ENCODE measurements around the gene ADCYAP1. TPM values are rescaled to one million over a fixed set of nuclear protein-coding genes. Genes with fewer than 3 reads are reported as not detected.

ADCYAP1 gene
- total and polyA plus RNA-seq, 8 donors: 0.98 to 36.3 (median 3.4) TPM

DNA sequence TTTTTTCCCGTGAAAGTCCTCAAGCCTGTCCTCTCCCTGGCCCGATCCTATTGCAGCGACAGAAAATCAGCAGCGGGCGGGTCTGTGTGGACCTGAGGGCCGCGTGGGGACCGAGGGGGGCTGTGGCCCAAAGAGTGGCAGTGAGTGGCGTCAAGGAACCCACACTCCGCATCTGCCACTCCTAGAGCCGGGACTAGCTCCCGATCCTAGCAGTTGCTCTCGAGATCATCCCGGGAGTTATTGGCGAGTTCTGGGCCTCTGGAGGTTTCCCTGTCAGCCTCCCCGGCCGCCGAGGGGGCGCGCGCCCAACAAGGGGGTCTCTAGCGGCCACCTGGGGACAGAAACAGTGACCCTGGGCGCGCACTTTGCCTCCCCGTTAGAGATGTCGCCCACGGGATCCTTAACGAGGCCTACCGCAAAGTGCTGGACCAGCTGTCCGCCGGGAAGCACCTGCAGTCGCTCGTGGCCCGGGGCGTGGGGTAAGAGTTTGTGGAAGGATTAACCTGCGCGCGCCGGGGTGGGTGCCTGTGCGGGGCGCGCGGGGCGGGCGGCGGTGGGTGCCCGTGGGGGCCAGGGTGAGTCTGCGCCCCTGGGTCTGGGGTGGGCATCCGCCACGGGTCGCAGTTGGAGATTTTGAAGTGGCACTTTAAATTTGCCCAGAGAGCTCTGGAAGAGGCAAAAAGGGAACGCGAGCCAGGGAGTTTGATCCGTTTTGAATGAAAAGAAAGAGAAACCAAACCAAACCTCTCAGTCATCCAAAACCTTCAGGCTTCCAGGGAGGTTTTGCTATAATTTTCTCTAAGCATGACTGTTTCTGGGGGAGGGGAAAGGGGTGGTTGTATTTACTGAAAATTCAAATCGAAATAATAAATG is 3.5 kb downstream of the ADCYAP1 start:
- DNase-seq (peak in 3 of 6 donors; percentile 15 to 74 (median 61)), ATAC-seq (peak; percentile 5 to 26 (median 23)), FAIRE-seq (no peak)
- peak overlapping the region in 3 of 4 donors; percentile 19 to 51 (median 34) for H3K4me3 ChIP-seq
- intact Hi-C loops (cut with DNase I): no loop called here
- no peak for TF ChIP-seq CTCF (IDR thresholded peaks at IDR 0.05)
- H3K27me3 ChIP-seq: peaks cover 3 to 74% (median 19%) of the 10 kb centered on the region in 4 donors
- 4% methylated on average over 53 to 55 of the region's 55 CpGs for WGBS, 2 donors
- no peaks in the 10 kb centered on the region for H3K36me3 ChIP-seq
- H3K27ac ChIP-seq: no peak overlapping the region
- H3K9me3 ChIP-seq: no peaks in the 10 kb centered on the region
- H3K4me1 ChIP-seq: peaks cover 0 to 18% (median 8%) of the 10 kb centered on the region in 3 donors

DNA sequence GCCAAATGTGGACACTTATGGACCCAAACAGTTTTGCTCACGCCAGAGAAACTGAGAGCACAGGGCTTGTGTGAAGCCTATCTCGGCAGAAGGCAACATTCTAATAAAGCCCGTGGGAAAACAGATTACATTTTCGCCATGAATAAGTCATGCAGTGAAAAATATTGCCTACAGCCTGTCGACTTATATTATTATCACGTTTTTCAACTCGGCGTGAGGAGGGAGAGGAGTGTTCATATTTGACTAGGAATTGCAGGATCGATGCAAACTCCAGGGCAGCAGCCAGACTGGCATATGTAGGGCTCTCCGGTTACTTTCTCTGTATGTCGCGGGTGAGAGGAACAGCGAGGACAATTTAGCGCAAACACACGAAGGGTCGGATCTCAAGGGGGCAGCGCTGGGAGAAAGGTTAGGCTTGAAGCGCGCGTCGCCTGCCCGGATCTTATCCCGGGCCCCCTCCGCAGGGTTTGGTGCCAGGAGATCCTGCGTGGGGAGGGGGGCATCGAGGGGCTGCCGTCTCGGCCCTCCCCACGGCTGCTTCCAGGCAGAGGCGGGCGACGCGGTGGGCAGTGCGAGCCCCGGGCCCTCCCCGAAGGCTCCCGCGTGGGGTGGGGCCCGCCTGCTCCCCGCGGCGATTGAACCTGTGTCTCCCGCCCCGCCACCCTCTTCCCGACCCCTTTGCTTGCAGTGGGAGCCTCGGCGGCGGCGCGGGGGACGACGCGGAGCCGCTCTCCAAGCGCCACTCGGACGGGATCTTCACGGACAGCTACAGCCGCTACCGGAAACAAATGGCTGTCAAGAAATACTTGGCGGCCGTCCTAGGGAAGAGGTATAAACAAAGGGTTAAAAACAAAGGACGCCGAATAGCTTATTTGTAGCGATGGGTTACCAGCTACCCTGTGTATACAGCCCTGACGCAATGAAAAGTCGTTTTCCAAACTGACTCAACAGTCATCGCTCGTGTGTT is 4.4 kb downstream of the ADCYAP1 start:
- peaks cover 0 to 18% (median 8%) of the 10 kb centered on the region in 3 donors for H3K4me1 ChIP-seq
- ATAC-seq (no peak), FAIRE-seq (no peak), DNase-seq (peak in 1 of 6 donors; percentile 39)
- H3K36me3 ChIP-seq: no peaks in the 10 kb centered on the region
- TF ChIP-seq CTCF (IDR thresholded peaks at IDR 0.05): no peak
- WGBS, 2 donors: 6% methylated on average over 62 to 69 of the region's 69 CpGs
- peaks cover 0 to 68% (median 15%) of the 10 kb centered on the region in 4 donors for H3K27me3 ChIP-seq
- intact Hi-C loops (cut with DNase I): no loop called here
- no peaks in the 10 kb centered on the region for H3K9me3 ChIP-seq
- peak overlapping the region in 2 of 4 donors; percentile 34 to 51 for H3K4me3 ChIP-seq
- H3K27ac ChIP-seq: no peak overlapping the region

DNA sequence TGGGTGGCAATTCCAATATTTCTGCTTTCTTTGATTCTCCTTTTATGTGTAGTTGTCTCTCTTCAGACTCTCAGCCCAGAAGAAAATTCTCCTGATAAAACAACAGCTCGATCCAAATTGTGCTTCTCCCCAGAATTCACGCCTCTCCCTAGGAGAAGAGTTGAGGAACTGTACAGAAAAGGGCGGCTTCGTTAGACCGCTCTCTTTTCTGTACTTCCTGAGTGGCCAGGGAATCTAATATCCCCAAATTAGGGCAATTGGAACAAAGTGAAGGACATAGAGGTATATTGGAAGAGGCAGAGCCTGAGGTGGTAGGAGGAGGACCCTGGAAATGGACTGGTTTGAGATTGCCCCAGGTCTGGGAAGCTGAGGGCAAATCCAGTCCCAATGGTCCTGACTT is 5.6 kb downstream of the ADCYAP1 start:
- H3K36me3 ChIP-seq: no peaks in the 10 kb centered on the region
- WGBS, 2 donors: 39 to 44% methylated on average over 5 of the region's 5 CpGs
- no peak overlapping the region for H3K27ac ChIP-seq
- no peak overlapping the region for H3K4me3 ChIP-seq
- no peaks in the 10 kb centered on the region for H3K9me3 ChIP-seq
- H3K4me1 ChIP-seq: peaks cover 0 to 18% (median 8%) of the 10 kb centered on the region in 3 donors
- intact Hi-C loops (cut with DNase I): loop anchor here in 1 of 3 donors (10.0 kb wide), 1 partner anchor 305 kb away; no protein-coding TSS in a partner anchor
- no peak for DNase-seq
- no peak for TF ChIP-seq CTCF (IDR thresholded peaks at IDR 0.05)
- ATAC-seq: no peak
- FAIRE-seq: no peak
- peaks cover 0 to 61% (median 13%) of the 10 kb centered on the region in 4 donors for H3K27me3 ChIP-seq

DNA sequence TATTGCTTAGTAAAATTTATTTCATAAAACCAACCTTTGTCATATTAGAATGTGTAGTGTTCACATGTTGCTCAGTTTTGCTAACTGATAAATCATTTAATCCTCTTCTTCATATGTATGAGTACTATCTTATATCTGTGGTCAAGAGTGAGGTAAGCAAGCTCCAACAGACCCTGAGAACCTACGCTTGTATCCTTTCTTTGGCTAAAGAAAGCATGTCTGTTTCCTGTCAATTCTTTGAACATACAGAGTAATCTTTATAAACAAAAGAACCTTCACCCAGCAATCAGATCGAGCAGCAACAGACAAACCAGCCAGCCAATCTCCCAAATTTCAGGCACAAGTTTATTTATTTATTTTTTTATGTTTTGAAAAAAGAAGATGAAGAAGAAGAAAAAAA is 6.4 kb downstream of the ADCYAP1 start:
- FAIRE-seq: no peak
- DNase-seq: no peak
- no peak for TF ChIP-seq CTCF (IDR thresholded peaks at IDR 0.05)
- Histone ChIP-seq H3K27me3 (peaks cover 0 to 55% (median 13%) of the 10 kb centered on the region in 4 donors), H3K4me3 (no peak overlapping the region), H3K36me3 (no peaks in the 10 kb centered on the region), H3K27ac (no peak overlapping the region), H3K9me3 (no peaks in the 10 kb centered on the region), H3K4me1 (peaks cover 0 to 18% (median 8%) of the 10 kb centered on the region in 3 donors)
- intact Hi-C loops (cut with DNase I): loop anchor here in 1 of 3 donors (10.0 kb wide), 1 partner anchor 304 kb away; no protein-coding TSS in a partner anchor
- WGBS, 2 donors: 13 to 23% methylated on average over 2 of the region's 2 CpGs
- no peak for ATAC-seq
